Right ventricle myocardium superior (tissue), 1 donor: Measurements from ENCODE around the gene RHOBTB3. TPM values are rescaled to one million over a fixed set of nuclear protein-coding genes. Genes with fewer than 3 reads are reported as not detected.
"Not testable (repeated sequence)": the region's sequence is repeated elsewhere in the genome, so short reads cannot be mapped to it uniquely, and the experiment has no call there.

Source experiments
- ATAC-seq: fragments of 200-7000 bp; cut with Tn5 transposase; one replicate; pipeline ENCODE4 v1.9.1; 2020; ENCODE audit warnings: mild to moderate bottlenecking; ENCODE audit not compliant: poor library complexity
- DNase-seq: peaks from one replicate; pipeline ENCODE4 v3.0.0-alpha.2; 2020
- intact Hi-C: fragments of 100-400 bp; cut with DNase I; formaldehyde crosslinking; loops from one replicate; pipeline ENCODE4 v1.11.2; 2022
- total RNA-seq: library from RNA; stranded (reverse); fragmentation: NEBNext Ultra II Directional; extraction: Animal tissue kit (Norgen Biotek cat#: 25700); gene quantifications from one replicate; pipeline ENCODE4 v1.2.1, GENCODE V29; 2021
- donor health status: DM: no; HTN: yes; CAD: no; lungs with severe emphysema.

Gene RHOBTB3
- total RNA-seq, 1 donor from 2014 or later: 81.1 TPM

DNA sequence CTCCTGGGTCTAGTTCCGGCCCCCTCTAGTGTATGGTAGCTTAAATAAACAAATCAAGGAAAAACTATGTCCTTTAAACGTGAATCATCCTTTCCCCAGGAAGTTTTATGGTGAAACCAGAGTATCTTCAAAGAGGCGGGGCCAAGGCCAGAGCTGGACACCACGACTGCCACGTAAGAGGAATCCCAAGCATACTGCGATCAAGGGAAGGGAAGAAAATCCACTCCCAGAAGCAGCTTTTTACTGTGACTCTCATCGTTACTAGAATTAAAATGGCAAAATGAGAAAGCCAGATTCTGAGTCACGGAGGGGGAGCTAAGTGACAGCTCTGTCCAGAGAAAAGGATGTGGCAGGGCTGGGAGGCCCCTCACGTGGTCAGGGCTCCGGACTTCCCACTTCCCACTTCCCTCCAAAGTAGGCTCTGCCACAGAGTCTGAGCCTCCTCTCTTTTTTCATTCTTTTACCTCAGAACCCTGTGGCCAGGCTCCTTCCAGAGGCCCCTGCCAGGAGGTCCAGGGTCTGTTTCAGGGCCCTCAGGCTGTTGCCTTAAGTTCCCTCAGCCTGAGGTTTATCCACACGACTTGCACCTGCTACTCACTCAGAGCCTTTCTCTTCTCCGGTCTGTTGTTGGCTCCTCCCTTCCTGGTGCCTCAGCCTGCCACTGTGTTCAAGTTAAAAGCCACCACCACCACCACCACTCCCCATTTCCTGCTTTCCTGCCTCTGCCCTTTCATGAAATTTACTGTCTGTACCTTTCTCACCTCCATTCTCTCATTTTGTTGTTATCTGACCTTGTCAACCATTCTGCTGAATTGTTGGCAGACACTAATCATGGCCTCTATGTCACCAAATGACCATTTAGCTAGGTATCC lies 92.8 kb downstream of the RHOBTB3 start:
- peak; percentile 52 for ATAC-seq
- intact Hi-C loops: no loop called here
- DNase-seq: peak; percentile 73

DNA sequence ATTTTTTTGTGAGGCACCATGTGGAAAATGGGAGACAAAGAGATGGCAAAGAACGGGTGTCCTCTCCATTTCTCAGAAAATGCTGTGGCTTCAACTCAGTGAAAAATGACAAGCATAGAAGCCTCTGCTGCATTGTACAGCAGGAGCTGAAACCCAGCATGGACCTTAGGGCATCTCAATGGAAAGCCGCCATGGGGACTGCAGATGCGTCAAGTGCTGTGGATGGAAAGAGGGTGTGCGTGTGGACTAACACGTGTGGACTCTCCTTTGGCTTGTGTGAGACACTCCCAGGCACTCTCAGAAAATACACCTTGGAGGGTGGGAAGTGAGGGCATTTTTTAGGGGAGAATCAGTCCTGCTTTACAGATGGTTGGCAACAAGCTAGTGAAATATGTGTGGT lies 93.6 kb downstream of the RHOBTB3 start:
- ATAC-seq: no peak
- DNase-seq: no peak
- intact Hi-C loops: no loop called here

DNA sequence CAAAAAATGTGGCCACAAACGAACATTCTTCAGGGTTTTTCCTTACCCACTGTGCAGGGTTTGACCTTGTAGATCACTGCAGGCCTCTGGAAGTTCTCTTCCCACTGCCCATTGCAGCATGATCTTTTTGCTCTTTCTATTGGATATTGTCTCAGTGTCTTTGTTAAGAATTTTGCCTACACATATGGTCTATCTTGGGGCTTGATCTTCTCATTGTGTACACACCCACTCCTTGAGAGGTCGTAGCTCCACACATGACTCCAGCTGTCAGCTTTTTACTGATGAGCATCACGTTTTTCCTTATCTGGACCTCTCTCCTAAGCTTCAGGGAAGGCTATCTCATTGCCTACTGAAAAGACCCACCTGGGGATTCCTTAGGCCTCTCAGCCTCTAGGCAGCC lies 94.4 kb downstream of the RHOBTB3 start:
- ATAC-seq: no peak
- intact Hi-C loops: no loop called here
- DNase-seq: no peak

DNA sequence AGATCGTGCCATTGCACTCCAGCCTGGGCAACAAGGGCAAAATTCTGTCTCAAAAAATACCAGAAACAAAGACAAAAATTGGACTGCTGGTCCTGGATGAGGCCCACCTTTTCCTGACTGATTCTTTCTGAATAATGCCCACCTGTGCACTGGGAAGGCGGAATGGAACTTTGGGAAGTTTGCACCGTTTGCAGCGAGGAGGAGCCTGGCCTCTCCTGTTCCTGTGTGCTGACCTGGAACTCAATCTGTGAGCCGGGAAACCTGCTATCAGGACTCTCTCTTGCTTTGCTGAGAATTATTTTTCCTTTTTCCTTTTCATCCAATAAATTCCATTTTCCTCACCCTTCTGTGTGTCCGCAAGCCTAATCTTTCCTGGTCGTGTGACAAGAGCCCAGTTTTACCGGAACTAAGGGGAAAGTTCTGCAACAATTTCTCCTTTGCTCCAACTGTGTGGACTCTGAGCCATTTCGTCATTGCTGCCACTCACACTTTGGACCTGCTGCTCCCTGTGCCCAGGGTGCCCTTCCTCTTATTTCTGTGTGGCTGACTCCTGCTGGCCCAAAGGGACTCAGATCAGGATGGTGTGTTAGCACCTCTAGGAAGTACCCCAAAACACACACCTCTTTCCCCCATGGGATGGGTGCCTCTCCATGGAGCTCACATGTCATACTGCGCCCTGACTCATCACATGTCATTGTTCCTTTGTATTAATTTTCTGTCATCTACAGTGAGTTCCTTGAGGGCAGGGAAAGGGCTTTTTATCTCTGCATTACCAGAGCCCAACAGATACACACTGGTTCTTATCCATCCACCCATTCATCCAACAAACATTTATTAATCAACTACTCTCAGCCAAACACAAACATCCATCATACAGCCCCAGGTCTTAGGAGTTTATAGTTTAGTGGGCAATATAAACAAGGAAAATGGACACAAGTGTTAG lies 96.1 kb downstream of the RHOBTB3 start:
- intact Hi-C loops: no loop called here
- ATAC-seq: no peak

GRCh38 chr5:95827892-95828246 lies 96.7 kb downstream of the RHOBTB3 start:
- intact Hi-C loops: no loop called here

More for the DNA sequence above, 96.1 kb downstream of the RHOBTB3 start:
- DNase-seq: no peak

GRCh38 chr5:95830226-95830625 lies 99.1 kb downstream of the RHOBTB3 start:
- intact Hi-C loops: no loop called here
- ATAC-seq: no peak
- no peak for DNase-seq

More at GRCh38 chr5:95827892-95828246, 96.7 kb downstream of the RHOBTB3 start:
- no peak for ATAC-seq
- DNase-seq: no peak

GRCh38 chr5:95832664-95833063 lies 101.5 kb downstream of the RHOBTB3 start:
- ATAC-seq (no peak), DNase-seq (no peak)
- intact Hi-C loops: no loop called here

DNA sequence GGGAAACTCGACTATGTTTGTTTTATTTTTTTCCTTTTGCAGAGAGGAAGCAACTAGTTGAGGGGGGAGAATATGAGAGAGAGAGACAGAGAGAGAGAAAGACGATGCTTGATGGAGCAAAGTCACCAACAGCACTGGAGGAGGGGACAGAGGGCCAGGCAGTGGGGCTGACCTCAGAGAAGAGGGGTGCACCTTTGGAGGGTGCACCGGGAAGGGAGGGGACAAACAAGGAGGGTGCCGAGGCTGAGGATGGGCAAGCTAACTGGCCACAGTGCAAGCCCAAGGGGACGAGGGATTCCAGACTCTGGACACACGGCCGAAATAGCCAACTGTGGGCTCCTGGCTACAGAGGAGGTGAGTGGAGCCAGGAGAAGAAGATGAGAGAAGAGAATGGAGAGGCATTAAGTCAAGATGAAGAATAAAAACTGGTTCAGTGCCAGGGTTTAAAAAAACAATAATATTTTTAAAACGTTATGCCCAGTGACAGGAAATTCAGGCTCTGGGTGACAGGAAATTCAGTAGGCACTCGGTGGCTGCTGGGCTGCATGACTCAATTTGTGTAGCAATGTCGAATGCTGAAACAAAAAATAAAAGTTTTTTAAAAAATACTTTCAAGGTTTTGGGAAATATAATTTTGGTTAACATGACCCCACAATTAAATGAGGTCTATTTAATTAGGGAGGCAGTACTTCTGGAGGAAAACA lies 104.7 kb downstream of the RHOBTB3 start:
- DNase-seq (no peak), ATAC-seq (peak; percentile 18)
- intact Hi-C loops: loop anchor here (5.0 kb wide), 1 partner anchor 189 kb away; the partner anchor contains the start of gene RFESD

- ATAC-seq (no peak), DNase-seq (no peak)
- intact Hi-C loops: loop anchor here (5.0 kb wide), 1 partner anchor 189 kb away; the partner anchor contains the start of gene RFESD
These were observed 105.4 kb downstream of the RHOBTB3 start for GRCh38 chr5:95836544-95836943.

DNA sequence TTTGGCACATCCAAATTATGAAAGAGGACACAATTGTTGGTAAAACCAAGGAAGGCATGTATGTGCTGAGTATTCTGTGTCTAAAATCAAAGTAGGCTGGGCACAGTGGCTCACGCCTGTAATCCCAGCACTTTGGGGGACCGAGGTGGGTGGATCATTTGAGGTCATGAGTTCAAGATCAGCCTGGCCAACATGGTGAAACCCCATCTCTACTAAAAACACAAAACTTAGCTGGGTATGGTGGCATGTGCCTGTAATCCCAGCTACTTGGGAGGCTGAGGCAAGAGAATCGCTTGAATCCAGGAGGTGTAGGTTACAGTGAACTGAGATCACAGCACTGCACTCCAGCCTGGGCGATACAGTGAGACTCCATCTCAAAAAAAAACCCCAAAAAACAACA lies 105.8 kb downstream of the RHOBTB3 start:
- ATAC-seq, DNase-seq: not testable (repeated sequence)
- intact Hi-C loops: loop anchor here (5.0 kb wide), 1 partner anchor 190 kb away; the partner anchor contains the start of gene RFESD

DNA sequence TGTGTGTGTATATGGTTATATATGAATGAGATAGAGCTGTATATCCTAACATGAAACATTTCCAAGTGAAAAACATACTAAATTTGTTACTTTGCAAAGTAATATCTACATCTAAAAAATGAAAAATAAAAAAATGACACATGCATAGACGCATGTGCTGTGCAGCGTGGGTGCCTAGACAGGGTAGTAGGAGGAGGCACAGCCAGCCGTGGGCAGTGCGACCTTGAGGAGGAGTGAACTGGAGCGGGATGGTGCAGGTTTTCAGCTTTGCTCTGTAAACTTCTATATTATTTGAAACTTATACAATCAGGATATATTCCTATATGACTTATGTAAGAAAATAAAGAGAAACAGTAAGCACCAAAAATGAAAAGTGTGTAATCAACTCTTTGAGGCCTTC lies 106.4 kb downstream of the RHOBTB3 start:
- intact Hi-C loops: loop anchor here (5.0 kb wide), 1 partner anchor 190 kb away; the partner anchor contains the start of gene RFESD
- no peak for ATAC-seq
- no peak for DNase-seq

GRCh38 chr5:95838001-95838520 lies 106.9 kb downstream of the RHOBTB3 start:
- no peak for ATAC-seq
- DNase-seq: no peak
- intact Hi-C loops: loop anchor here (5.0 kb wide), 1 partner anchor 191 kb away; the partner anchor contains the start of gene RFESD

DNA sequence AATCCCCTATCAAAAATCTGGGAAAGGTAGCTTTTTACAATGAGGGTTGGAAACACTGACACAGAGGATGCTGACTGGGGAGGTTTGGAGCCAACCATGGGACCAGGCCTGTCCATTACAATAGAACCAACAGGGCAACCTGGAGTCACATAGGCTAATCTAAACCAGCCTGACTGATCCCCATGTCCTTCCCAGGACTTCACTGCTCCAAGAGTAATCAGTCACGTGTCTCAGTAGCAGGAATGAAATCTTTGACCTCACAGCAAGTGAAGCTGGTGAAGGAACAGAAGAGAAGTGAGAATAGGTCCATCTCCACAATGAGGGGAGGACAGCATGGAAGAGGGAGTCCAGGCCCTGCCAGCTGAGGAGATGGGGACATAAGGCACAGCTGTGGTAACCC lies 107.4 kb downstream of the RHOBTB3 start:
- intact Hi-C loops: loop anchor here (5.0 kb wide), 1 partner anchor 191 kb away; the partner anchor contains the start of gene RFESD
- DNase-seq: no peak
- ATAC-seq: no peak

- DNase-seq (no peak), ATAC-seq (no peak)
- intact Hi-C loops: loop anchor here (5.0 kb wide), 1 partner anchor 192 kb away; the partner anchor contains the start of gene RFESD
These were observed 108.5 kb downstream of the RHOBTB3 start for GRCh38 chr5:95839658-95840057.

DNA sequence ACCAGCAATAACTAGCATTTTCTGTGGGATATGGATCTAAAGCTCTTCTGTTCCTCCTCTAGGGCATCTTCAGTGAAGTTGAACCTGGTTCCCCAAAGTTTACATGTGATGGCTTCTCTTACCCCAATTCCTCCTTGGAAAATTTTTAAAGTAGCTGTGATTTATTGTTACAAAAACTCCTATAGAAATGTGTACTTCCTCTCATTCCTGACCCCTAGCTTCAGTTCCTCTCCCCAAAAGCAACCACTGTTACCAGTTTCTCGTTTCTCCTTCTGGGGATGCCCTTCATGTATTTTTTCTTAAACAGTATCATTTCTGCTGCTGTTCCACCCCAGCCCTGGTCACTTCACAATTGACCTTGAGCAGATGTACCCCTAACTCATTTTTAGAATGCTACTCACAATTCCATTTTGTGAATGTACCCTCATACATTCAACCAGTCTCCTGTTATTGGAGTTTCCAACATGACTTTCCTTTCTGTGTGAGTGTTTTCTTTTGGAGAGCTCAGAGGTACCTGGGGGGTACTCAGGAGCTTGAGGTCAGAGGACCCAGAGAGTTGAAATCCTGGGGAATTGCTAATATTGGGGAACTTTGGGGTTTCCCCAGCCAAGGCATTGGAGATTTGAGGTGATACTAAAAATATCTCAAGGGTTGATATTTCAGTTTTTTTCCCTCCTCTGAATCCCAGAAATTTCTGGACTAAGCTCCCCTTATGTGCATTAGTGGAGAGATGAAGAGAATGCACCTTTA lies 110.0 kb downstream of the RHOBTB3 start:
- ATAC-seq (no peak), DNase-seq (no peak)
- intact Hi-C loops: no loop called here

- peak; percentile 69 for ATAC-seq
- intact Hi-C loops: no loop called here
- DNase-seq: peak; percentile 62
These were observed 111.0 kb downstream of the RHOBTB3 start for GRCh38 chr5:95841914-95842812.
